Measurements from ENCODE around the gene TSPAN33.

The TSPAN33 gene

GRCh38 chr7:129191272-129191671 is 46.8 kb downstream of the TSPAN33 start:
- Mint-ChIP-seq H3K9me3 (peaks cover 19% of the 10 kb centered on the region), H3K4me3 (peak overlapping the region; percentile 68), H3K27ac (no peak overlapping the region), H3K36me3 (ENCODE audit: low read depth) (peaks cover 45% of the 10 kb centered on the region), H3K27me3 (ENCODE audit: low read depth, poor library complexity) (peaks cover 13% of the 10 kb centered on the region), H3K4me1 (peaks cover 48% of the 10 kb centered on the region)
- TF ChIP-seq, protein P1, sequence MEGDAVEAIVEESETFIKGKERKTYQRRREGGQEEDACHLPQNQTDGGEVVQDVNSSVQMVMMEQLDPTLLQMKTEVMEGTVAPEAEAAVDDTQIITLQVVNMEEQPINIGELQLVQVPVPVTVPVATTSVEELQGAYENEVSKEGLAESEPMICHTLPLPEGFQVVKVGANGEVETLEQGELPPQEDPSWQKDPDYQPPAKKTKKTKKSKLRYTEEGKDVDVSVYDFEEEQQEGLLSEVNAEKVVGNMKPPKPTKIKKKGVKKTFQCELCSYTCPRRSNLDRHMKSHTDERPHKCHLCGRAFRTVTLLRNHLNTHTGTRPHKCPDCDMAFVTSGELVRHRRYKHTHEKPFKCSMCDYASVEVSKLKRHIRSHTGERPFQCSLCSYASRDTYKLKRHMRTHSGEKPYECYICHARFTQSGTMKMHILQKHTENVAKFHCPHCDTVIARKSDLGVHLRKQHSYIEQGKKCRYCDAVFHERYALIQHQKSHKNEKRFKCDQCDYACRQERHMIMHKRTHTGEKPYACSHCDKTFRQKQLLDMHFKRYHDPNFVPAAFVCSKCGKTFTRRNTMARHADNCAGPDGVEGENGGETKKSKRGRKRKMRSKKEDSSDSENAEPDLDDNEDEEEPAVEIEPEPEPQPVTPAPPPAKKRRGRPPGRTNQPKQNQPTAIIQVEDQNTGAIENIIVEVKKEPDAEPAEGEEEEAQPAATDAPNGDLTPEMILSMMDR (IDR thresholded peaks at IDR 0.05), result no peak
- no peak for DNase-seq

GRCh38 chr7:129193892-129194291 is 49.4 kb downstream of the TSPAN33 start:
- Mint-ChIP-seq H3K4me3 (no peak overlapping the region), H3K27ac (no peak overlapping the region), H3K36me3 (ENCODE audit: low read depth) (peaks cover 69% of the 10 kb centered on the region), H3K9me3 (peaks cover 26% of the 10 kb centered on the region), H3K27me3 (ENCODE audit: low read depth, poor library complexity) (peaks cover 3% of the 10 kb centered on the region), H3K4me1 (peaks cover 35% of the 10 kb centered on the region)
- TF ChIP-seq, protein P1 (IDR thresholded peaks at IDR 0.05), result no peak
- no peak for DNase-seq

- H3K27me3 Mint-ChIP-seq (ENCODE audit: low read depth, poor library complexity), result no peaks in the 10 kb centered on the region
Measured at GRCh38 chr7:129197771-129198170, 53.3 kb downstream of the TSPAN33 start.

GRCh38 chr7:129199406-129199805 is 54.9 kb downstream of the TSPAN33 start:
- Mint-ChIP-seq H3K9me3 (peaks cover 21% of the 10 kb centered on the region), H3K27ac (no peak overlapping the region), H3K4me1 (no peaks in the 10 kb centered on the region), H3K36me3 (ENCODE audit: low read depth) (peaks cover 77% of the 10 kb centered on the region), H3K4me3 (no peak overlapping the region), H3K27me3 (ENCODE audit: low read depth, poor library complexity) (no peaks in the 10 kb centered on the region)
- TF ChIP-seq, protein P1 (IDR thresholded peaks at IDR 0.05), result no peak
- DNase-seq, result no peak

More at GRCh38 chr7:129197771-129198170, 53.3 kb downstream of the TSPAN33 start:
- TF ChIP-seq, protein P1 (IDR thresholded peaks at IDR 0.05), result no peak
- Mint-ChIP-seq H3K4me1 (peaks cover under 1% of the 10 kb centered on the region), H3K4me3 (no peak overlapping the region), H3K27ac (no peak overlapping the region), H3K36me3 (ENCODE audit: low read depth) (peaks cover 78% of the 10 kb centered on the region), H3K9me3 (peaks cover 26% of the 10 kb centered on the region)
- DNase-seq, result no peak

DNA sequence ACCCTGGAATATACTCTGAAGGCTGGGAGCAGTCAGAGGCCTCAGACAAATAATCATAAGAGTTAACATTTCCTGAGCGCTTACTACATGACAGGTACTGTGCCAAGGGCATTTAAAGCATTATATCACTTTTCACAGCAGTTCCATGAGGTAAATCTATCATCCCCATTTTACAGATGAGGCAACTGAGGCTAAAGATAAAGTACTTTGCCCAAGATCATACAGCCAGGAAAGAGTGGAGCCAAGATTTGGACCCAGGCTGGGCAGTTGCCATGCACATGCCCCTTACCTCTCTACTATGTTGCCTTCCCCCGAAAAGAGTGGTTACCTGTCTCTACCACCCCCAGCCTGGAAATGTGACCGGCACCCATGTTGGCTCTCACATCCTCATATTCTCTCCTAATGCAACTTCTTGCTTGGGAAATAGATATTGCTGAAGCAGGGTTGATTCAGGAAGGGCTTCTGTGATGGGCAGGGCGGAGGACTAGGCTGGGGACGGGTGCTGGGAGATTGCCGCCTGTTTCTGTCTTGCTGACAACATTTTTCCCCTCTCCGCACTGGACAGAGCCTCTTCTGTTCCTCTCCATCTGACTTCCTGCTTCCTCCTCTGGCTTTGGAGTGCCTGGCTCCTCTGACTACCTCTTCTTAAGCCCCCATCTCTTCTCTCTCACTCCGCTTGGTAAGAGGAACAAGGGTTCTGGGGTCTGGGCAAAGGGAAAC is 57.7 kb downstream of the TSPAN33 start:
- Mint-ChIP-seq H3K4me1 (no peaks in the 10 kb centered on the region), H3K4me3 (no peak overlapping the region), H3K9me3 (peaks cover 3% of the 10 kb centered on the region), H3K27me3 (ENCODE audit: low read depth, poor library complexity) (no peaks in the 10 kb centered on the region), H3K27ac (peak overlapping the region; percentile 68), H3K36me3 (ENCODE audit: low read depth) (peaks cover 67% of the 10 kb centered on the region)
- TF ChIP-seq, protein P1 (IDR thresholded peaks at IDR 0.05), result no peak
- no peak for DNase-seq
